Thoracic aorta (tissue), 2 donors: Measurements from ENCODE around the gene LRPAP1. TPM values are rescaled to one million over a fixed set of nuclear protein-coding genes. Genes with fewer than 3 reads are reported as not detected.
"Not testable (repeated sequence)": the region's sequence is repeated elsewhere in the genome, so short reads cannot be mapped to it uniquely, and the experiment has no call there.

Experiments
- ATAC-seq: fragments of 150-250 bp; one replicate; pipeline ENCODE4 v1.8.0; 2017; ENCODE audit warnings: low read depth; ENCODE audit not compliant: insufficient number of reproducible peaks, low FRiP score
- DNase-seq: peaks from one replicate; pipeline ENCODE4 v3.0.0-alpha.2; 2020; ENCODE audit warnings: low spot score
- H3K27ac ChIP-seq, 2 donors: fragments of 200-600 bp; sonication (generic); 1 replicate in 1 of 2; 2 replicates in 1 of 2; pipeline ENCODE4 v1.5.1; 2016; ENCODE audit warnings: mild to moderate bottlenecking in 2 of 2, moderate library complexity in 2 of 2
- H3K27me3 ChIP-seq: fragments of 200-600 bp; sonication (generic); replicated peaks from 2 replicates; pipeline ENCODE4 v1.6.0; 2016; ENCODE audit warnings: mild to moderate bottlenecking; ENCODE audit not compliant: insufficient read depth
- H3K36me3 ChIP-seq: fragments of 200-600 bp; sonication (generic); one replicate; pipeline ENCODE4 v1.5.1; 2016
- H3K4me1 ChIP-seq, 2 donors: fragments of 200-600 bp; sonication (generic); 1 replicate in 1 of 2; 2 replicates in 1 of 2; pipeline versions ENCODE4 v1.5.1 to v1.6.0; 2016; ENCODE audit warnings: low read depth in 2 of 2, mild to moderate bottlenecking in 1 of 2; ENCODE audit not compliant: control insufficient read depth in 1 of 2
- H3K4me3 ChIP-seq: fragments of 200-600 bp; sonication (generic); 2 replicates; pipeline ENCODE4 v1.5.1; 2016; ENCODE audit warnings: mild to moderate bottlenecking
- H3K9me3 ChIP-seq: fragments of 200-600 bp; sonication (generic); 2 replicates; pipeline ENCODE4 v1.5.1; 2016
- total RNA-seq, 2 donors: library from RNA; depleted of rRNA; stranded (reverse); fragments of >200 nt; gene quantifications; one replicate each; pipeline versions ENCODE4 v1.1.0 to v1.2.3, GENCODE V29; 2016
- TF ChIP-seq, protein P1 (sequence below): fragments of 200-600 bp; sonication (generic); IDR thresholded peaks from one replicate; pipeline ENCODE4 v1.5.1; 2019; ENCODE audit warnings: antibody characterized with exemption

Gene LRPAP1, protein sequence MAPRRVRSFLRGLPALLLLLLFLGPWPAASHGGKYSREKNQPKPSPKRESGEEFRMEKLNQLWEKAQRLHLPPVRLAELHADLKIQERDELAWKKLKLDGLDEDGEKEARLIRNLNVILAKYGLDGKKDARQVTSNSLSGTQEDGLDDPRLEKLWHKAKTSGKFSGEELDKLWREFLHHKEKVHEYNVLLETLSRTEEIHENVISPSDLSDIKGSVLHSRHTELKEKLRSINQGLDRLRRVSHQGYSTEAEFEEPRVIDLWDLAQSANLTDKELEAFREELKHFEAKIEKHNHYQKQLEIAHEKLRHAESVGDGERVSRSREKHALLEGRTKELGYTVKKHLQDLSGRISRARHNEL
- total RNA-seq: 100 to 1,000 TPM; 155 to 263 TPM

DNA sequence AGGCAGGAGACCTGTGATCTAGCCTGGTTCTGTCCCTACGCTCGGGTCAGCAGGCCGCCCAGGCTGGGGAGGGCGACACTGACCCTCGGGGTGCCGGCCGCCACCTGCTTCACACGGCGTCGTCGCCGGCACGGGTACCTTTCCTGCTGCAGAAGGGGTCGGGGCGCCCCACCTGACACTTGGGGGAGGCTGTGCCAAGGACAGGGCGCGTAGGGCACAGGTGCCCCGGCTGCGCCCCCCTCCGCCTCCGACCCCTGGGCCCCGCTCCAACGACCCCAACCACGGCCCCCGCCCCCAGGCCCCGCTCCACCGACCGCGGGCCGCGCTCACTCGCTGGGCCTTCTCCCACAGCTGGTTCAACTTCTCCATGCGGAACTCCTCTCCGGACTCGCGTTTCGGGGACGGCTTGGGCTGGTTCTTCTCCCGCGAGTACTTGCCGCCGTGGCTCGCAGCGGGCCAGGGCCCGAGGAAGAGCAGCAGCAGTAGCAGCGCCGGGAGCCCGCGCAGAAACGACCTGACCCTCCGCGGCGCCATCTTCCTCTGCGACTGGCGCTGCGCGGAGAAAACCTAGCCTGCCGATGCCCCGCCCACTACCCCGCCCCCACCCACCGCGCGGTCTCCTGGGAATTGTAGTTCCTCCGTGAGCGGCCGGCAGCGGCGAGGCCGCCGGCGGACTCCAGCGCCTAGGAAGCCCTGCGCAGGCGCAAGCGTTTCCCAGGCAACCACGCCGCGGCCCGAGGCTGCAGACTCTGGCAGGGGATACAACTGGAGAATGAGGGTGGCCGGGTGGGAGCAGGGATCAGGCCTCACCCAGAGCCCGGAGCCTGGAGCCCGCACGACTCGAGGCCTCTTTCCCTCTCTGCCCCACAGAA lies at the start of gene LRPAP1:
Gene LRPAP1 (minus strand): TSS at position 544 of the 872 bp plus-strand sequence. CDS start 10 bp downstream, at position 534.
- Histone ChIP-seq H3K9me3 (no peaks in the 10 kb centered on the region), H3K4me3 (peak within 1 kb of the TSS; percentile 86), H3K27me3 (no peaks in the 10 kb centered on the region), H3K27ac (peak within 1 kb of the TSS; percentile 41 to 48), H3K36me3 (no peaks in the 10 kb centered on the region), H3K4me1 (peaks cover 14 to 32% of the 10 kb centered on the region in 2 donors)
- peak; percentile 99 for ATAC-seq
- TF ChIP-seq, protein P1, sequence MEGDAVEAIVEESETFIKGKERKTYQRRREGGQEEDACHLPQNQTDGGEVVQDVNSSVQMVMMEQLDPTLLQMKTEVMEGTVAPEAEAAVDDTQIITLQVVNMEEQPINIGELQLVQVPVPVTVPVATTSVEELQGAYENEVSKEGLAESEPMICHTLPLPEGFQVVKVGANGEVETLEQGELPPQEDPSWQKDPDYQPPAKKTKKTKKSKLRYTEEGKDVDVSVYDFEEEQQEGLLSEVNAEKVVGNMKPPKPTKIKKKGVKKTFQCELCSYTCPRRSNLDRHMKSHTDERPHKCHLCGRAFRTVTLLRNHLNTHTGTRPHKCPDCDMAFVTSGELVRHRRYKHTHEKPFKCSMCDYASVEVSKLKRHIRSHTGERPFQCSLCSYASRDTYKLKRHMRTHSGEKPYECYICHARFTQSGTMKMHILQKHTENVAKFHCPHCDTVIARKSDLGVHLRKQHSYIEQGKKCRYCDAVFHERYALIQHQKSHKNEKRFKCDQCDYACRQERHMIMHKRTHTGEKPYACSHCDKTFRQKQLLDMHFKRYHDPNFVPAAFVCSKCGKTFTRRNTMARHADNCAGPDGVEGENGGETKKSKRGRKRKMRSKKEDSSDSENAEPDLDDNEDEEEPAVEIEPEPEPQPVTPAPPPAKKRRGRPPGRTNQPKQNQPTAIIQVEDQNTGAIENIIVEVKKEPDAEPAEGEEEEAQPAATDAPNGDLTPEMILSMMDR: no peak
- peak; percentile 70 for DNase-seq

DNA sequence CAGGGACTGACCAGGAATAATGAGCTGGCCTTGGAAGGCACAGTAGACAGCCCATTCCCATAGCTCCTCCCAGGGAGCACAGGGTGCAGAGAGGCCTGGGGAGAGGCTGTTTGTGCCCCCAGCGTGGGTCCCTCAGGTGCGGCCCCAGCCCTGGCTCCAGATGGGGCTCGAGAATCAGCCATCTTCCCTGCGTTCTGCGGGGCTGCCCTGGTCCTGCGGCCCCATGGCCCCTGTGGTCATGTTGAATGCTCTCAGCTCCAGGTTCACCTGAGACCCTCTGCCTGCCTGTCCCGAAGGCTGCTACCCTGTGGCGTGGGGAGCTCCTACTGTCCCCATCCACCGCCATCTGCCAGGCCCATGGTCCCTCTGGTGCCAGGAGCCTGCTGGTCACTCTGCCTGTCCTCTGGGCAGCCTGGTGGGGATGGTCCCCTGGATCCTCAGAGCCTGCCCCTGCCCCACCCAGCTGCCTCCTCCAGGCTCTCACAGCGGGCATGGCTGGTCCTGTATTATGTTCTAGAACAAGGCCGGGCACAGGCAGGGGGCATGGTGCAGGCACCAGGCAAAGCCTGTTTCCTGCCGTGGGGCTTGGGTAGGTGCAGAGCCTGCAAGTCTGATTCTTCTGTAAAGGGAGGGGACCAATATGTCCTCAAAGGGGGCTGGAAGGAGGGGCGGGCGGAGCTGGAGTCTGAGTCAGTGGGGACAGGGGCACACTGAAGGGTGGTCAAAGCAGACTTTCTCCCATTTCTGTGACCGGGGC lies 49.3 kb upstream of the LRPAP1 start:
- ATAC-seq, H3K9me3 ChIP-seq, H3K27ac ChIP-seq, H3K4me3 ChIP-seq, H3K4me1 ChIP-seq, DNase-seq, H3K27me3 ChIP-seq, H3K36me3 ChIP-seq: not testable (repeated sequence)

DNA sequence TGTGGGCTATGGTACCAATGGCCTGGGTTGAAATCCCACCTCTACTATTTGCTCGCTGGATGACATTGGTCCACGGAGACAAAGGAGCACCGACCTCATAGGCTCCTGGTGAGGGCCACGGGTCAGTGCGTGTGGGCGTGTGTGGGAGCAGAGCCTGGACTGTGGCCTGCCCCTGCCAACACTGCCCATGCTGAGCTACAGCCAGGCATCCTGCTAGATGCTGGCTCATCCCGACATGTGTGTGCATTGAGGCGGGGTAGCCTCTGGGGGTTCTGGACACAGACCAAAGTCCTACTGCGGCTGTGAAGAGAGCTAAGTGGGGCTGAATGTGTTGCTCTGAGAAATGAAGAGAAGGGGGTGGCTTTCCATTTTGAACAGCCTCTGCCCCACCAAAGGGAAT lies 48.6 kb upstream of the LRPAP1 start:
- not testable (repeated sequence) for DNase-seq, H3K9me3 ChIP-seq, H3K4me3 ChIP-seq, H3K27me3 ChIP-seq, H3K4me1 ChIP-seq, H3K36me3 ChIP-seq, ATAC-seq, H3K27ac ChIP-seq

DNA sequence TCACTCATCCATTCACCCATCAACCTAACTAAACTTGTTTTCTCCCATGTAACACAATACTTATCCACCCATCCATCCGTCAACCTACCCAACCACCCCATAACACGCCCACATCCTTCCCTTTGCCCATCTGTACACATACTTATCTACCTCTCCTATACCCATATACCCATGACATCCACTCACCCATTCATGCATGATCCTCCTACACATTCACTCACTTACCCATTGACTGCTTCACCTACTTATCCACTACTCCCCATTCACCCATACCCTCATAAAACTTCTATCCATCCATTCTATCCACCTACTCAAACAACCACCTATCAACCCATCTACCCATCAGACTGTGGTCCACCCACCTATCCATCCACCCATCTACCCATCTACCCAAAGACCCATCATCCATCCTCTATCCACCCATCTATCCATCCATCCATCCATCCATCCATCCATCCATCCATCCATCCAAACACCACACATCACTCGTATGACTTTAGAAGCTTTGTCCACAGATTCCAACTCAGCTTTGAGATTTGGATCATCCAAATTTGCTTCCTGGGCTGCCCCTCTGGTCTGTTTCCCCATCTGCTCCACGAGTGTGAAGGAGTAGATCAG lies 46.4 kb upstream of the LRPAP1 start:
- H3K4me1 ChIP-seq, H3K27ac ChIP-seq, H3K9me3 ChIP-seq, H3K4me3 ChIP-seq, ATAC-seq, DNase-seq, H3K36me3 ChIP-seq, H3K27me3 ChIP-seq: not testable (repeated sequence)

DNA sequence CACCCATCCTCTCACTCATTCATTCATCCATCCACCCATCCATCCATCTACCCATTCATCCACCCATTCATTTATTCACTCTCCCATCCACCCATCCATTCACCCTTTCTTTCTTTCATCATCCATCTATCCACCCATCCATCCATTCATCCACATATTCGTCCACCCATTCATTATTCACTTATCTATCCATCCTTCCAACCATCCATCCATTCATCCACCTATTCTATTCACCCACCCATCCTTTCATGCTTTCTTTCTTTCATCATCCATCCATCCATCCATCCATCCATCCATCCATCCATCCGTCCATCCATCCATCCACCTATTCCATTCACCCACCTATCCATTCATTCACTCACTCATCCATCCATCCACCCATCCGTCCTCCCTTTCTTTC lies 45.8 kb upstream of the LRPAP1 start:
- not testable (repeated sequence) for H3K36me3 ChIP-seq, ATAC-seq, H3K4me1 ChIP-seq, H3K9me3 ChIP-seq, H3K27ac ChIP-seq, DNase-seq, H3K27me3 ChIP-seq, H3K4me3 ChIP-seq

DNA sequence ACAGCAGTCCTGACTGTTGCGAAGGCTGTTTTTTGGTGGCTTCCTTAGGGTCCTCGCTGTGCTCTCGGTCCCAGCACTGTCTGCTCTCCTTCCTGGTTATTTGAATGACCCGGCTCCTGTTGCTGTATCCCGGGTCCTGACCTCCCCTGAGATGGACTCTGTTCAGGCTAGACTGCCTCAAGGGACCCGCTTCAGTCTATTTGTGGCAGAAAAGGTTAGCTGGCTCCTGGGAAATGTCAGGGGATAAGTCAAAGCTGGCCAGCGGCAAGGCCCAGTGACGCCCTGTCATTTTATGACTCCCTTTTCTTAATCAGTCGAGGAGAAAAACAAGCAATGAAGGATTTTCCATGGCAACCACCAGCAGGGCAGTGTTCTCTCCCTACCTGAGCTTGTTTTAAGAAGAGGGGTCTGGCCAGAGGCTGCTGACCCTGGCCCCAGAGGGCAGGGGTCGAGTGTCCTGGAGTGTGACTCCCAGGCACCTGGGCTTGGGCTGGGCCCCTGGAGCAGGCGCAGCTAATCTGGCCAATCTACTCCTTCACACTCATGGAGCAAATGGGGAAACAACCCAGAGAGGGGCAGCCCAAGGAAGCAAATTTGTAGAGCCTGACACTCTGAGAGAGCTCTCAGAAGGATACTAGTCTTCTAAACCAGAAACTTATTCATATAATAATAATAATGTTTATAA lies 45.1 kb upstream of the LRPAP1 start:
- DNase-seq, ATAC-seq, H3K36me3 ChIP-seq, H3K4me1 ChIP-seq, H3K27ac ChIP-seq, H3K9me3 ChIP-seq, H3K27me3 ChIP-seq, H3K4me3 ChIP-seq: not testable (repeated sequence)

DNA sequence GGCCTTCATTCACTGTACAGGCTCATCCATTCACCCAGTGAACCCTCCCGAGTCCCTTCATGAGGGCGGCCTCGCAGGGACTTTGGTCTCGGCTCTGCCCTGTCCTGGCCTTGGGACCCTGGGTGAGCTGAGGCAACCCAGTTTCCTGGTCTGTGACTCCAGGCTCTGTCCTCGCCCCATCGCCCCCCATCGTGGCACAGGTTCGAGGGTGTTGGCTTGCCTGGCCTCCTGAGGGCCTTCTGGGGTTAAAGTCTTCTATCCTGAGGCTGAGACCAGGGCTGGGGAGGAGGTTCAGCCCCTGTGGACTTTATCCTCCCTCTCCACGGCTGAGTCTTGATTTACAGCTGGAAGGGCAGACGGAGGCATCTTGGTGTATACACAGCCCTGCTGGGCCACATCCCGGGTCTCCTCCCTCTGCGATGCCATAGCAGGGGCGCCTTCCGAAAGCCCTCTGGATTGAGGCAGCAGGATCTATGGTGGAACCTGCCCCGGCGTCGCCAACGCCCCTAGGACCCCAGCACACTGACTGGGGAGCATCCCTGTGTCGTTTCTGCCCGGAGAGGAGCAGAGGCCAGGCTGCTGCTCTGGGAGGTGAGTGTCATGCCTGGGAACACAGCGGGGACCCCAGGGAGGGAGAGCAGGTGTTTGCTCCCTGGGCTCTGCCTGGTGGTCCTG lies 44.4 kb upstream of the LRPAP1 start:
- H3K9me3 ChIP-seq, H3K4me3 ChIP-seq, H3K4me1 ChIP-seq, H3K27me3 ChIP-seq, ATAC-seq, DNase-seq, H3K27ac ChIP-seq, H3K36me3 ChIP-seq: not testable (repeated sequence)

DNA sequence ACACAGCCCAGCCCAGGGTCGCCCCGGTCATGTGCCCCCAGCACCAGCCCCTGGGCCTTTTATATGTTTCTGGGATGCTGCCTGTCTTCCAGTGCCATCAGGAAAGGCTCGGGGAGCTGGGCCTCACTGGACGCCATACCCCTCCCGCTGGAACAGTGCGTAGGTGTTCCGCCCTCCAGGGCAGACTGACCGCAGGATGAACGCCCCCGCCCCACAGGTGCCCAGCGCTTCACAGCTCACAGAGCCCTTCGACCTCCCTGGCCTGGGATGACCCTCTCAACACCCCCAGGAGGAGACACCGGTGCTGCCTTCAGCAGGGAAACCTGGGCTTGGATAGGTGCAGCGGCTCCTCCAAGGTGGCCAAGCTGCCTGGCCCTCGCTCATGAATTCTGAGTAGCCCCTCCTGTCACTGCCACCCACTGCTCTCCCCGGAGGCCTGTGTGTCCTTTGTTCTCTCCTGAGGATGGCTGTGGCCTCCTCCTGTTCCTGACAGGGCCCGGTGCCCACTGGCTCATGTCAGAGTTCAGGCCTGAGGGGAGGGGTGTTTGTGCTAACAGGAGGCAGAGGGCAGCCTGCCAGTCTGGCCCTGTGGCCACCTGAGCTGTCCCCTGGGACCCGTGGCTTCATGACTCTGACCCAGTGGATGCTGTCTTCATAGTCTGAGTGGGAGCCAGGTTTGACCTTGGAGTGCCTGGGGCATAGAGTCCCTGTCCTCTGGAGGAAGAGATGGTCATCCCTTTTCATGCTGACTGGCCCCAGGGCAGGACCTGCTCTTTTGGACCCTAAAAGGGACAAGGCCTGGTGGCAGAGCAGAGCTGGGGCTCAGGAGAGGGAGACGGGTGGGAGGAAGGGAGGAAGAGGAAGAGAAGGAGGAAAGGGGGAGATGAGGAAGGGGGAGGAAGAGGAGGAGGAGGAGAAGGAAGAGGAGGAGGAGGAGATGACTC lies 43.5 kb upstream of the LRPAP1 start:
- H3K27me3 ChIP-seq, H3K4me3 ChIP-seq, ATAC-seq, DNase-seq, H3K36me3 ChIP-seq, H3K9me3 ChIP-seq, H3K27ac ChIP-seq, H3K4me1 ChIP-seq: not testable (repeated sequence)

DNA sequence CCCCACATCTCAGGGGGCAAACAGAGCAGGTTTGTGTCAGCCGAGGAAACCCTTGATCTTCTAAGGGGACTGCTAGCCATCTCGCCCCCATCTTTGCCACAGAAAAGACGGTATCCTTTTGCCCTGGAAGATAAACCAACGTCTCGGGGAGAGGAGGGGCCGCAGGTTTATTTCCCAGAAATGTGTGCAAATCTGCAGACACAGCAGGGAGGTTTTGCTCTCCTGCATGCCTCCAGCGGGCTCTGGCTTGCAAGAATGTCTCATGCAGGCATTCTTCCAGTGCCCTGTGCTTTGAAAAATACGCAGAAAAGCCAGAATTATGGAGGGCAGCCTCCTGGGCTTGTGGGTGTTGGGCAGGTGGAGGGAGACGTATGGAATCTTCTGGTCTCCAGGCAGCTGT lies 42.6 kb upstream of the LRPAP1 start:
- not testable (repeated sequence) for ATAC-seq, H3K27me3 ChIP-seq, H3K27ac ChIP-seq, H3K9me3 ChIP-seq, H3K36me3 ChIP-seq, H3K4me1 ChIP-seq, DNase-seq, H3K4me3 ChIP-seq
